HCT116 (cell line): Measurements from ENCODE around the gene ATXN1.

Experiments
- EZH2phosphoT487 ChIP-seq: fragments of 200-600 bp; IDR thresholded peaks from 2 replicates; pipeline ENCODE4 v1.6.1; 2018; ENCODE audit warnings: antibody characterized with exemption, borderline replicate concordance
- JUND ChIP-seq: IDR thresholded peaks from 2 replicates; pipeline ENCODE4 v1.6.1; 2012
- POLR2AphosphoS5 ChIP-seq: IDR thresholded peaks from 2 replicates; pipeline ENCODE4 v1.6.1; 2011; ENCODE audit warnings: mild to moderate bottlenecking, low read depth, low read length, moderate library complexity
- TF ChIP-seq, protein P1 (sequence below): IDR thresholded peaks from 2 replicates; pipeline ENCODE4 v1.6.1; 2012

DNA sequence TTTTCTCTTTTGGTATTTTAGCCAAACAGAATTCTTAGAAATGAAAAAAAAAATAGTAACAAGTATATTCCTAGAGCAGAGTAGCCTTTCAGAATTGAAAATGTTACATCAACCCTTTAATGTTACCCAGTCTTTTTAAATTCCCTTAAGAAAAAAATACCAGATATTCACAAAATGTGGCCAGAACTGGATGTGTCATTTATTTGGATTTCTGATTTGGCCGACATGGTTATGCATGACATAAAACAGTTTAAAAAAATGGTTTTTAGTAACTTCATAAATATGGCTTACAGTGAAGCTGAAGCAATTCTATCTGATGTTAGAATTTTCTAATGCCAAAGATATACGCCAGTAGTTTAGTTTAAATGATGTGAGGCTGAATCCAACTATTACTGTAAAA, 112.0 kb downstream of the ATXN1 start:
- TF ChIP-seq POLR2AphosphoS5 (no peak), EZH2phosphoT487 (no peak), JUND (no peak)
- TF ChIP-seq, protein P1, sequence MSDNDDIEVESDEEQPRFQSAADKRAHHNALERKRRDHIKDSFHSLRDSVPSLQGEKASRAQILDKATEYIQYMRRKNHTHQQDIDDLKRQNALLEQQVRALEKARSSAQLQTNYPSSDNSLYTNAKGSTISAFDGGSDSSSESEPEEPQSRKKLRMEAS = no peak
